A549 (cell line): ENCODE data around the gene ECHDC1. TPM values are rescaled to one million over a fixed set of nuclear protein-coding genes. Genes with fewer than 3 reads are reported as not detected.

Experiments used
- ATAC-seq, 2 experiments: fragments of 200-7000 bp in 1 of 2; fragments of >200 bp in 1 of 2; cut with Nextera tagmentation in 1 of 2; cut with Tn5 transposase in 1 of 2; 3 replicates each; pipeline versions ENCODE4 v1.8.0 to v1.9.1; 2018 to 2020; ENCODE audit warnings: mild to moderate bottlenecking in 1 of 2, moderate library complexity in 1 of 2
- CTCF ChIA-PET: fragments of 300-600 bp; sonication (Branson Sonifier 250); formaldehyde crosslinking; extraction: SDS; loops from one replicate; lab custom pipeline; 2021; ENCODE audit warnings: antibody characterized with exemption, inconsistent platforms; lab: Yijun Ruan, JAX
- POLR2A ChIA-PET: fragments of 350-600 bp; formaldehyde crosslinking; extraction: SDS; loops from one replicate; lab custom pipeline; 2021; ENCODE audit warnings: antibody characterized with exemption, inconsistent platforms; lab: Yijun Ruan, JAX
- DNase-seq, 2 experiments: peaks; one replicate each; pipeline versions ENCODE4 v3.0.0 to v3.0.0-alpha.2; 2011 to 2016; ENCODE audit warnings: low read depth in 1 of 2, low spot score in 1 of 2
- FAIRE-seq: peaks from 2 replicates; lab custom pipeline; 2011; peaks lifted over from hg19 to GRCh38; lab: Jason Lieb, UNC
- H3K27ac ChIP-seq, 2 experiments: fragments of >200 bp; sonication (Bioruptor Twin); formaldehyde crosslinking; 3 replicates each; pipeline ENCODE4 v1.5.1; 2016 to 2017
- H3K4me1 ChIP-seq: fragments of >200 bp; sonication (Bioruptor Twin); formaldehyde crosslinking; 3 replicates; pipeline ENCODE4 v1.6.1; 2016
- H3K4me2 ChIP-seq: fragments of >200 bp; sonication (Bioruptor Twin); formaldehyde crosslinking; 3 replicates; pipeline ENCODE4 v1.6.1; 2016
- H3K4me3 ChIP-seq: fragments of >200 bp; sonication (Bioruptor Twin); formaldehyde crosslinking; 3 replicates; pipeline ENCODE4 v1.5.1; 2016
- H3K9me3 ChIP-seq: fragments of >200 bp; sonication (Bioruptor Twin); formaldehyde crosslinking; 3 replicates; pipeline ENCODE4 v1.6.1; 2016
- ATOH8 ChIP-seq: fragments of 250-450 bp; sonication (Bioruptor Pico); IDR thresholded peaks from 2 replicates; pipeline ENCODE4 v1.5.0; 2020; ENCODE audit warnings: low read depth, mild to moderate bottlenecking, moderate library complexity
- BHLHE40 ChIP-seq: IDR thresholded peaks from 2 replicates; pipeline ENCODE4 v1.6.1; 2012; ENCODE audit warnings: low read depth, low read length, inconsistent platforms
- CBX2 ChIP-seq: fragments of 200-600 bp; sonication (generic); IDR thresholded peaks from 2 replicates; pipeline ENCODE4 v1.6.1; 2016; ENCODE audit warnings: low read depth, mild to moderate bottlenecking, borderline replicate concordance
- CHD2 ChIP-seq: fragments of 150-350 bp; IDR thresholded peaks from 2 replicates; pipeline ENCODE4 v1.6.1; 2014; ENCODE audit warnings: low read length; ENCODE audit not compliant: partially characterized antibody
- CTCF ChIP-seq: fragments of >200 bp; sonication (Bioruptor Twin); formaldehyde crosslinking; IDR thresholded peaks from 3 replicates; pipeline ENCODE4 v1.5.1; 2016
- EHF ChIP-seq: fragments of 250-450 bp; sonication (Bioruptor Pico); IDR thresholded peaks from 2 replicates; pipeline ENCODE4 v1.5.0; 2020; ENCODE audit warnings: mild to moderate bottlenecking
- EHMT2 ChIP-seq: fragments of 200-600 bp; sonication (generic); IDR thresholded peaks from 2 replicates; pipeline ENCODE4 v1.6.1; 2016; ENCODE audit warnings: antibody characterized with exemption, low read depth, mild to moderate bottlenecking, moderate library complexity
- EP300 ChIP-seq, 2 experiments: fragments of >200 bp; sonication (Bioruptor Twin); formaldehyde crosslinking; IDR thresholded peaks; 2 replicates in 1 of 2; 3 replicates in 1 of 2; pipeline ENCODE4 v1.6.1; 2016 to 2017
- HES2 ChIP-seq: fragments of >200 bp; sonication (Bioruptor Twin); formaldehyde crosslinking; IDR thresholded peaks from 2 replicates; pipeline ENCODE4 v1.6.1; 2016
- JUNB ChIP-seq: fragments of >200 bp; sonication (Bioruptor Twin); formaldehyde crosslinking; IDR thresholded peaks from 2 replicates; pipeline ENCODE4 v1.6.1; 2016
- NFE2L2 ChIP-seq: fragments of 150-350 bp; conservative IDR thresholded peaks from 2 replicates; pipeline ENCODE4 v1.6.1; 2014; ENCODE audit warnings: low read length
- NPAS2 ChIP-seq: fragments of 250-450 bp; sonication (Bioruptor Pico); IDR thresholded peaks from 2 replicates; pipeline ENCODE4 v1.8.0; 2022; ENCODE audit warnings: mild to moderate bottlenecking, moderate library complexity, borderline replicate concordance
- PHF8 ChIP-seq: fragments of 200-600 bp; sonication (generic); IDR thresholded peaks from 2 replicates; pipeline ENCODE4 v1.6.1; 2016; ENCODE audit warnings: low read depth, mild to moderate bottlenecking, antibody characterized with exemption, moderate library complexity, borderline replicate concordance
- RAD21 ChIP-seq, 2 experiments: fragments of >200 bp in 1 of 2; sonication (Bioruptor Twin) in 1 of 2; formaldehyde crosslinking in 1 of 2; IDR thresholded peaks in 1 of 2; conservative IDR thresholded peaks in 1 of 2; 2 replicates in 1 of 2; 3 replicates in 1 of 2; pipeline ENCODE4 v1.6.1; 2012 to 2018; ENCODE audit warnings: inconsistent platforms in 1 of 2
- SMC3 ChIP-seq: fragments of >200 bp; sonication (Bioruptor Twin); formaldehyde crosslinking; IDR thresholded peaks from 3 replicates; pipeline ENCODE4 v1.6.1; 2018; ENCODE audit warnings: inconsistent platforms
- TP53 ChIP-seq: fragments of 250-450 bp; sonication (Bioruptor Pico); IDR thresholded peaks from 2 replicates; pipeline ENCODE4 v1.5.0; 2021; ENCODE audit warnings: mild to moderate bottlenecking, moderate library complexity
- WGBS: methylation state at CpG from one replicate; pipeline ENCODE4 v1.1.6; 2017; ENCODE audit errors: missing lambda C conversion rate; 5-methylcytosine and 5-hydroxymethylcytosine counted together
- polyA plus RNA-seq, 4 experiments: library from polyadenylated mRNA; depleted of rRNA in 3 of 4; stranded (reverse); fragments of >200 nt; fragmentation: RNase III in 1 of 4; extraction: RNeasy Plus Mini Kit Qiagen cat#74134 plus additional on column Dnase treatment in 1 of 4; gene quantifications; 2 replicates in 3 of 4; 3 replicates in 1 of 4; pipeline ENCODE4 v1.2.3, GENCODE V29; 2011 to 2017

Gene ECHDC1
- polyA plus RNA-seq, 2 of the 4 experiments (the other 2 are of a cell fraction): 53.4 to 64.3 TPM

GRCh38 chr6:127302728-127303660 is 40.4 kb downstream of the ECHDC1 start:
- no peak for FAIRE-seq
- H3K4me2 ChIP-seq: no peak overlapping the region

GRCh38 chr6:127301199-127301700 is 42.2 kb downstream of the ECHDC1 start:
- 96% methylated on average over 6 of the region's 6 CpGs for WGBS
- DNase-seq: no peak
- no peak overlapping the region for H3K4me2 ChIP-seq

More at GRCh38 chr6:127302728-127303660, 40.4 kb downstream of the ECHDC1 start:
- DNase-seq (peak; percentile 20 to 44), ATAC-seq (peak in 1 of 2 experiments; percentile 34; a peak in 1 of 6 replicates)
- ChIA-PET POLR2A (no interaction called here), CTCF (interaction anchor here (0.7 to 2.7 kb wide), 14 partner anchors 9 to 236 kb away, joined by 3 to 16 read pairs (median 4); no protein-coding TSS in a partner anchor)
- Histone ChIP-seq H3K9me3 (peaks cover 1% of the 10 kb centered on the region; the same call in 1 of the 3 replicates), H3K27ac (no peak overlapping the region), H3K4me1 (no peaks in the 10 kb centered on the region), H3K4me3 (no peak overlapping the region)
- 42% methylated on average over 6 of the region's 6 CpGs for WGBS
- TF ChIP-seq CTCF (peak; percentile 74), TP53 (CRISPR knock-in tag) (no peak), SMC3 (peak; percentile 75), RAD21 (conservative IDR thresholded peaks at IDR 0.05 in 1 of 2, IDR thresholded peaks at IDR 0.05 in 1 of 2) (peak; percentile 72 to 76)

GRCh38 chr6:127300411-127300810 is 43.0 kb downstream of the ECHDC1 start:
- Histone ChIP-seq H3K9me3 (no peaks in the 10 kb centered on the region), H3K4me2 (no peak overlapping the region), H3K4me1 (no peaks in the 10 kb centered on the region; the same call in 2 of the 3 replicates), H3K4me3 (no peak overlapping the region), H3K27ac (no peak overlapping the region)
- FAIRE-seq (no peak), DNase-seq (peak in 1 of 2 experiments; percentile 6), ATAC-seq (no peak)
- CTCF ChIA-PET: interaction anchor here (0.7 kb wide), 1 partner anchor 15 kb away, joined by 3 read pairs; no protein-coding TSS in a partner anchor
- TF ChIP-seq CHD2 (no peak), HES2 (no peak), NFE2L2 (no peak), NPAS2 (no peak), CBX2 (no peak), EHMT2 (no peak), EP300 (IDR thresholded peaks at IDR 0.05) (no peak), ATOH8 (no peak), SMC3 (no peak), JUNB (no peak), EHF (no peak)
- POLR2A ChIA-PET: no interaction called here

More at GRCh38 chr6:127301199-127301700, 42.2 kb downstream of the ECHDC1 start:
- ChIA-PET CTCF (interaction anchor here (0.7 to 1.6 kb wide), 11 partner anchors 12 to 245 kb away, joined by 3 to 6 read pairs (median 4); partner anchors contain the start of gene RNF146), POLR2A (no interaction called here)
- Histone ChIP-seq H3K27ac (no peak overlapping the region), H3K9me3 (no peaks in the 10 kb centered on the region), H3K4me3 (no peak overlapping the region), H3K4me1 (no peaks in the 10 kb centered on the region; the same call in 2 of the 3 replicates)
- TF ChIP-seq PHF8 (no peak), BHLHE40 (no peak)
- no peak for FAIRE-seq
- ATAC-seq: no peak
